Posterior vena cava (tissue), 2 donors: ENCODE data around the gene FBXW9. TPM values are rescaled to one million over a fixed set of nuclear protein-coding genes. Genes with fewer than 3 reads are reported as not detected.
"Not testable (repeated sequence)": the region's sequence is repeated elsewhere in the genome, so short reads cannot be mapped to it uniquely, and the experiment has no call there.

Experiments
- DNase-seq: peaks from one replicate; pipeline ENCODE4 v3.0.0-alpha.2; 2020; ENCODE audit warnings: low spot score
- intact Hi-C, 2 donors: fragments of 100-400 bp; cut with DNase I; formaldehyde crosslinking; loops; one replicate each; pipeline versions ENCODE4 v1.14.1 to v1.14.2; 2022 to 2023
- total RNA-seq, 2 donors: library from RNA; stranded (reverse); fragmentation: NEBNext Ultra II Directional; extraction: Animal tissue kit (Norgen Biotek cat#: 25700); gene quantifications; one replicate each; pipeline ENCODE4 v1.2.1, GENCODE V29; 2021
- donor health status: DM: yes; HTN: yes; CAD: no.
- donor health status: DM: yes; HTN: yes; CAD: no.

Gene FBXW9
- total RNA-seq, 2 donors from 2014 or later, result 3.1 to 3.6 TPM

DNA sequence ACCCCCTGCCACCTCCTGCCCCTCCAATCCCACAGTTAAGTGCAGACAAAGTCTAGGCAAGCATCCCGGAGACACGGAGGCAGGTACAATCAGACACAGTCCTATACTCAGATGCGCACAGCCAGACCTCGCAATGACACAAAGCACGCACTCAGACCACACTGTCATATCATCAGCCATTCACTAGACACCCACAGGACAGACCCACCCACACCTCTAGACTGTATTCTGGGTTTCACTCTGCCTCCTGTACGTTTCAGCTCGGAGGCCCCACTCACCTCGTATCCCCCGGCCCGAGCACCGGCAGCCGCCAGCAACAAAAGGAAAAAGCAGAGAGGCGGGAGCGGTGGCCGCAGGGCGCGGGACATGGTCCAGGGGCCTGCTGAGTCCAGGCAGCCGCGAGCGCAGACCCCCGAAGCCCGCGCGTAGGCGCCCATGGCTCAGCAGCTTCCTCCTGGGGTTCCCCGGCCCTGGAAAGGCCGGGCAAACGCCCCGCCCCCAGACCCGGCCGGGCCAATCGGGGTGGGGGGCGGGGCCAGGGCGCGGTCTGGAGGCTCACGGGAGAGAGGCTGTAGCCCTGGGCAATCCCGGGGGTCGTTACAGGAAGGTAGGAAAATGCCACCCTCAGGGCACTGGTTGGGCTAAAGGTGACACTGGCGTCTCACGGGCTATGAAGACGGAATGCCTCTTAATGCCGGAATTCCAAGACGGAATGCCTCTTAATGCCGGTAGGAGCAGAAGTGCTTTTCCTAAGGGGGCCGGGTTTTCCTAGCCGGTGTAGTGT, 30.0 kb downstream of the FBXW9 start, which contains the start of the genes MAN2B1 and WDR83:
MAN2B1 (minus strand) TSS at position 478 of the 784 bp plus-strand sequence; CDS start at position 437, 41 bp downstream.
WDR83 (plus strand) TSS at position 543 of the 784 bp plus-strand sequence. CDS start 2,984 bp downstream, outside the sequence.
- DNase-seq, result peak; percentile 90
- intact Hi-C loops, result no loop called here

DNA sequence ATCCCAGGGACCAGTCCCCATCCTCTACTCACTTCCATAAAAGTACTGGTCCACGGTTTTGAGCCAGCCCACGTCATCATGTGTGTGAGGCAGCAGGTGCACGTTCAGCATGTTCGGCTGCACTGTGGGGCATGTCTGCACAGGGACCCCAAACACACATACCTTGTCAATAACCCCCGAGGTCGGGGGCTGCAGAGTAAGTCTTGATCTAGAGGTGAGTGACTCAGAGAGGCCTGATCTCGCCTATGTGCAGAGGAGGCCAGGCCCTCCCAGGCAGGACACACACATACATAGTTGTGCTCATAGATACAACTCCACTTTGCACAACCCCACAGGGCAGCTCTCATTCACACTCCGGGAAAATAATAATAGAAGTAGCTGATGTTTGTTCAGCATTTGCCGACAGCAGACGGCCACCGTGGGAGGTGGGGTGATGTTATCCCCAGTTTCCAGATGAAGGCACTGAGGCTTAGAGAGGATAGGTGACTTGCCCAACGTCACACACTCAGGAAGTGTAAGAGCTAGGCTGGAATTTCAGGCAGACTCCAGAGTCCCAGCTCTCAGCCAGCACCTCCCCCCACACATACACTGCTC, 30.7 kb downstream of the FBXW9 start:
- no peak for DNase-seq
- intact Hi-C loops, result no loop called here

DNA sequence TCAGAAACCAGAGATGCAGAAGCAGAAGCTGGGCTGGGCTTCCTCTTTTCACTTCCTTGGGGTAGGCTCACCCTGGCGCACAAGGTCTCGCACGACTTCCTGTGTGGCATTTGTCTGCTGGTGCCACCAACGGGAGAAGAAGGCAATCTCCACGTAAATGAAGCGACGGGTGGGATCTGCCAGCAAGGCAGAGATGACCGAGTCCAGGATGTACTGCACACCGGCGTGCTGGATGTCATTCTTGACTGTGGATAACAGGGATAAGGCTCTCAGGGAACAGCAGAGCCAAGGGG, 31.2 kb downstream of the FBXW9 start:
- peak; percentile 91 for DNase-seq
- intact Hi-C loops, result no loop called here

DNA sequence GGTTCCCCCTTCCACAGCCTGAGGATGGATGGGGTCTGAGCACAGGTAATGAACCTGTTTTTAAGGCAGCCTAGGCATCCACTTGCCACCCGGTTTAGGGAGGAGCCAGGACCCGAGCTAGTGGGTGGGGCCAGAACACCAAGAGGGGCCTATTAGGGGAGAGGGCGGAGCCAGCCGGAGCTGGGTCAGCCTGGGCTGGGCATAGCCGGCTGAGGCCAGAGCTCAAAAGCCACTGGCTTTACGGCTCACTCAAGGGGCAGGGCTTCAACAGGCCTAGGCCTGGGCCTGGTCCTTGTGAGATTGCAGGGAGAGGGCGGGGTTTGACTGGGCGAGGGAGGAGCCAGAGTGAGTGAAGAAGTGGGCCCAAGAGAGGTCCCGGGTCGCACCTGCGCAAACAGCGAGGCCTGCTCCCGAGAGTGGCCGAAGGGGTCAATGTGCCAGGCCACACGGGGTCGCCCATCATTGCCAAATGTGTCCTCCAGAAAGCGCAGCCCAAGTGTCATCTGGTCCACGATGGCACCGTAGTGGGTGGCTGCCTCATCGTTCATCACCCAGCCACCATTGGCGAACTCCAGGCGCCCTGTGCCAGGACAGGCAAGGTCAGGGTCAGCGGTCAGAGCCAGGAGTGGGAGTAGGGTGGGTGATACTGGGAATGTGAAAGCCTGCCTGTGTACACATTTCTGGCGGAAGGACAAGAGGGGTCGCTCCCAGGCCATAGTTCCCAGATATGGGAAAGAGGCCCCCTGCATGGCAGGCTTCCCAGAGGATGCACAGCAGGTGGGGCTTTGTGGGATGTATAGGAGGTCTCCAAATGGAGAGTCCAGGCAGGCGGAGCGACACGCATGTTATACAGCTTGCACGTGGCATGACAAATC, 31.8 kb downstream of the FBXW9 start:
- DNase-seq, result no peak
- intact Hi-C loops, result no loop called here

DNA sequence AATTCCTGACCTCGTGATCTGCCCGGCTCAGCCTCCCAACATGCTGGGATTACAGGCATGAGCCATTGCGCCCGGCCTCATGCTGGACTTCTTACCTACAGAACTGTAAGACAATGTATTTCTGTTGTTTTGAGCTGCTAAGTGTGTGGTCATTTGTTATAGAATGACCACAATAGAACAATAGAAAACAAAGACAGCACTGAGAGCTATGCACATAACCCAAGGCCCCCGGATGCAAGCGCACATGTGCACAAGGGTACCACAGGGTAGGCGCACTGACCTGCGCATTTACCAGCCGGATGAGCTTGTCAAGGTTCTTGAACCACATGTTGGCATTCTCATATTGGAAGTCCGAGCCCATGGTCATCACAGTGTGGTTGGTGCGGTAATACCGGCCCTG, 35.5 kb downstream of the FBXW9 start:
- intact Hi-C loops, result no loop called here
- no peak for DNase-seq

DNA sequence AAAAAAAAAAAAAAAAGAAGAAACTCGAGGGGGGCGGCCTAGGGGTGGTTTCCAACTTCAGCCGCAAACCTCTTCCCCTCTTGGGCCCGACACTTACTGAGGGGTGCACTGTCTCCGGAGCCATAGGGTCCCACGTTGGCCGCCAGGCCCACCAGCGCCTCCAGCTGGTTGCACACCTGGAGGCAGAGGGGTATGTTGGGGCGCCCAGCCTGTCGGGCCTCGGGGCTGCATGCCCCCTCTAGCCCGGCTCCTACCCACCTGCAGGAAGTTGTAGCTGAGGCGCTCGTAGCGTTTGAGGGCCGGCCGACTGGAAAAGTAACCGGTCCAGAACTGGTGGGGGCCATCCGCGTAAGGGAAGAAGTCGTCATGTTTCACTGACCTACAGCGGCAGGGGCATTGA, 38.5 kb downstream of the FBXW9 start:
- no peak for DNase-seq
- intact Hi-C loops, result no loop called here

DNA sequence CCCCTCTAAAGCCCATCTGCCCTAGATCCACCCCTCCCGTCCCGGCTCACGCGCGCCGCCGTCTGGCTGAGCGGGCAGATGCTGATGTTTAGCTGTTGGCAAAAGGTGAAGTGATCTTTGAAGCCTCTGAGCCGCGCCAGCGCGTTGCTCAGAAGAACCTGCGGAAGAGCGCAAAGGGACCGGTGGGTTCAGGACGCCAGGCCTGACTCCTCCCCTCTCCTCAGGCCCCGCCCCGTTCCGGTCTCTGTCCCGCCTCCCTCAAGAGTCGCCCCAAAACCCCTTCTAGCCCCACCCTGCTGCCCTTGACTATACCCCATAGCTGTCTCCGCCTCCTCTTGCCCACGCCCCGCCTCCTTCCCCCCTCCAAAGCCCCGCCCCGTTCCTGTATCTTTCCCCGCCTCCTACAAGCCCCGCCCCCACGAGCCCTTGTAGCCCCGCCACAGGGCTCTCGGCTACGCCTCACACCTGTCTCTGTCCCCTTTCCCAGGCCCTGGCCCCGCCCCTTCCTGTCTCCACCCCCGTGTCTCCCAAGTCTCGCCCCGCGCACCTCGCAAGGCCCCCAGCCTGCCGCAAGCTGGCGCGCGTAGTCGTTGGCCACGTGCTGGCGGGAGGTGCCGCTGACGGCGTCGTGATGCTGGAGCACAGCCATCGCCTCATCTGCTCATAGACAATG, 39.4 kb downstream of the FBXW9 start:
- intact Hi-C loops, result no loop called here

DNA sequence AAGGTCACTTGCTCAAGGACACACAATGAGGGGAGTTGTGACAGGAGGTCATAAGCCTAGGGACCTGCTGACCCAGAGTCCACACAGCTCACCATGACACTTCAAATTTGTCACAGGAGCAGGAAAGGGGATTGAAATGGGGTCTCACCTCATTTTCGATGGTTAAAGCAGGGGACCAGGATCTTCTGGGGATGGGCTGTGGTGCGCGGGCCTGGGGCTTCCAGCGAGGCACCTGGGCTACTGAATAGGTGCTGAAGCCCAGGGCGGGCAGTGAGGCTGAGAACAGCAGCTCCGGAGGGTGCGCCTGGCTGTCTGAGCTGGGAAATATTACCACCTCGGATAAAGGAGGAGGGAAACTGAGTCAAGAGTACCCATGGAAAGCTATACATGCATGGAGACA, 40.9 kb downstream of the FBXW9 start:
- intact Hi-C loops, result no loop called here
- DNase-seq, result no peak

More for the DNA sequence above, 39.4 kb downstream of the FBXW9 start:
- no peak for DNase-seq

DNA sequence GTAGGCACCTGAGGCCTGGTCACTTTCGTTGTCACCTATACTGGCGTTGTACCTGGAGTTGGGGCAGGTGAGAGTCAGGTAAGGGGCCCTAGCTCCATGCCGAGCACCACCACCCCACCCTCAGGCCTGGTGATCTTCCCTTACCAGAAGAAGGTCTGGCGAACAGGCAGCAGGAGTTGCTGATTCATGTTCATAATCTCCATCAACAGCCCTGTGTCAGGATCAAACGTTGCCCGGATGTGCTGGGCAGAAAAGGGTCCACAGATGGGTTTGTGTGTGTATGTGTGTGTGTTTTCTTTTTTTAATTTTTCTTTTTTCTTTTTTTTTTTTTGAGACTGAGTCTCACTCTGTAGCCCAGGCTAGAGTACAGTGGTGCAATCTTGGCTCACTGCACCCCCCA, 44.2 kb downstream of the FBXW9 start:
- intact Hi-C loops, result no loop called here
- no peak for DNase-seq

DNA sequence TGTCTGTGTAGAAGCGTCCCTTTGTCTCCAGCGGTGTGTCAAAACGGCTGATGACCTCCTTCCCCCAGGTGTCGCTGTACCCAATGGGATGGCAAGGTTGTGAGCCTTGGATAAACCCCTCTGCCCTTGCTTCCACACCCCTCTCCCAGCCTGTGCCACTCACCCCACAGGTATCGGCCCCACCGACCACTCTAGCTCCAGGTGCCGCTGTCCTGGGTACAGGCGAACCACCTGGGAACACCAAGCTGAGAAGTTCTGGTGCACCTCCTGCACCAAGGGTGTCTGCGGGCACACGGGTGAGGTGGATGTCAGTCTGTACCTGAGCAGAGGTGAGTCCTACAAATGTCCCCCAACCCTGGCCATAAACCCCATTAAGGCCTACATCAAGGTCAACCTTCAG, 46.5 kb downstream of the FBXW9 start:
- no peak for DNase-seq
- intact Hi-C loops, result no loop called here

DNA sequence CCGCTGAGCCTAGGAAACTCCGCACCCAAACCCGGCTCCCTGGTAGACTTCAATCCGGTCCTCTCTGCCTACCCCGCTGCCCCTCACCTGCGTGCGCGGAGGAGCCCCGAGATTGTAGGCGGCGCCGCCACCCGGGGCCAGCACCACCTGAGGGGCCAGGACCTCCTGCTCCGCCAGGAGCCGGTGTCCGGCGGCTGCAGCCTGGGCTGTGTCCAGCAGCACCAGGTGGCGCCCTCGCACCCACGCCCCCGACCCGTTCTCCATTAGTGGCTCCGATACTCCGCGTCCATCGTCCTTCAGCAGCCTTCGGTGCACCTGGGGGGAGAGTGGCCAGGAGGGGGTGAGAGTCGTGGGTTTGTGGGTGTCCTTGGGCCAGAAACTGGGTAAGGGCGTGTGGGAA, 48.3 kb downstream of the FBXW9 start:
- intact Hi-C loops, result no loop called here
- no peak for DNase-seq

DNA sequence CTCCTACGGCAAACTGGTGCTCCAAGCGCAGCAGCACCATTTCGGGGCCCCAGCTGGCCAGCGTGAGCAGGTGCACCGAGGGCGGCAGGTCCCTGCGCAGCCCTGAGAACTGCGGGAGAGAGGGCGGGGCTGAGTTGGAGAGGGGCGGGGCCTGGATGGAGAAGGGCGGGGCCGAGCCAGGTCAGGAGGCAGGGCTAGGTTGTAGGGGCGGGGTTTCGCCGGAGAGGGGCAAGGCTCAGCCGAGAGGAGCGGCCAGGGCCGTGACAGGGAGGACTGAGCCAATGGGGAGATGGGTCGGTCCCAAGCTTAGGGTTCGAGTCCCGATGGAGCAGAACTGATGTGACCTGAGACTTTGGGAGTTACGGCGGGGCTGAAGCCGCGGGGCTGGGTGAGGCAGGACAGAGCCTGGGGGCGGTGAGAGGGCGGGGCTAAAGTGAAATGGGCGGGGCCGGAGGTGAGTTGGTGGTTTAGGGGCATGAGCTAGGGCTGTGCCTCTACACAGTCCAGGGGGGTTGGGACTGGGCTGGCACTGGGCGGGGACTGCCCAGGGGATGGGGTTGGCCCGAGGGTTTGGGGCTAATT, 48.9 kb downstream of the FBXW9 start:
- peak; percentile 92 for DNase-seq
- intact Hi-C loops, result no loop called here

DNA sequence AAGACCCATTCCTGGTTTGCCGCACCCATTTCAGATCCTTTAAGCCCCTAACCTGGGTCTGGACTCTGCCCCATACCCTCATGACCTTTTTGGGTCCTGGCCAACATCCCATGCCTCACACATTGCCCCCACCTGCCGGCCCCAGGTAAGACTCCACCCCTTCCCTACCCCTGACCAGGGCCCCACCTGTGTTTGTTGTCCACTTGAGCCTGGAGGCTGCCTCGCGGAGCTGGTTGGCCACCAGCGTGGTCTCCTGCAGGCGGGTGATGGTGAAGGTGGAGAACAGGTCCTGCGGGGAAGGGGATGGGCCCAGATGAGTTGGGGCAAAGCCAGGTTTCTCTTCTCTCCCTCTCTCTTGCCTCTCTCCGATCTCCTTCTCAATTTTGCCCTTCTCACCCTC, 49.4 kb downstream of the FBXW9 start:
- DNase-seq, result no peak
- intact Hi-C loops, result no loop called here

DNA sequence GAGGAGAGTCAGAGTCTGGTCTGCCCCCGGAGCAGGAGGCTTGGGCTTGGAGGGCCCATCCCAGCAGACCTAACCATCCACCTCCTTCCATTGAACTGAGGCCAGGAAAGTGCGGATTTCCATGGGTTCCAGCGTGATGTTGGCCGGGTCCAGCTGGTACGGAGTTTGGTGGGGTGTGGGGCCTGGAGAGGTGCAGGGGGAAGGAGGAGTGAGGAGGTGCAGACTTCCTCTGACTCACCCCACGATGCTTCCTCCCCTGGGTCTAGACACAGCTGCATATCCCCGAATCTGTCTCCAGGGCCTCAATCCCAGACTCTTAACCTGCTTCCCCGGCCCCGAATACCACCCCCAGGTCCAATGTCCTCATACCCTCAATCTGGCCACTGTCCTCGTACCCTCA, 49.9 kb downstream of the FBXW9 start:
- no peak for DNase-seq
- intact Hi-C loops, result no loop called here

DNA sequence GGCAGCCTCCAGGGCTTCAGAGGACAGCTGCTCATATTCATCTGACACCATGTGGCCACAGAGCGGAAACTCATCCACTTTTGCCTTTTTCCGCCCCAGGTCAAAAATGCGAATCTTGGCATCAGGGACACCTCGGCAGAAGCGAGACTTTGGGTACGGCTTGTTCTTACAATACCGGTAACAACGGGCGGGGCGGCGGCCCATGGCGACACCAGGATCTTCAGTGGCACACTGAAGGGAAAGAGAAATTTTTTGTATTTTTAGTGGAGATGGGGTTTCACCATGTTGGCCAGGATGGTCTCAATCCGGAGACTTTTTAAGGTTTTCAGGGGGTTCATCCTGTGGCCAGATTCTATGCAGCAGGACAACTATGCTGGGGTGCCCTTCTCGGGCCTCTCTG, 52.7 kb downstream of the FBXW9 start:
- DNase-seq, intact Hi-C loops: not testable (repeated sequence)

DNA sequence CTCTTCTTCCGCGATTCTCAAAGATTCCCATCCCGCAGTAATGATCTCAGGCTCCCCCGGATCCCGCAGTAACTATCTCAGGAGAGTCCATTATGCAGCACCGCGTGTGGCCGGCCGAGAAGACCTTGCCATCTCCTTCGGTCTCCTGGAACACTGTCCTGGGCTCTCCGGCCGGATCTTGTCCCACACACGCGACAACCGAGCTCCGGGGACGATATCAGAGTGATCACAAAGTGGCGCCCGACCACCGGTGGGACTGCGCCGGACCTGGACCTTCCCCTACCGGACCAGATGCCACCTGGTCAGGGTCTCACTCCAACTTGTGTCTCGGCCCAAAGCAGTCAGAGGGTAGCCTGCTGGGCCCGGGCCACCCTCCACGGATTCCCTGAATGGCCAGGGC, 53.9 kb downstream of the FBXW9 start:
- intact Hi-C loops, result no loop called here
- DNase-seq, result no peak

DNA sequence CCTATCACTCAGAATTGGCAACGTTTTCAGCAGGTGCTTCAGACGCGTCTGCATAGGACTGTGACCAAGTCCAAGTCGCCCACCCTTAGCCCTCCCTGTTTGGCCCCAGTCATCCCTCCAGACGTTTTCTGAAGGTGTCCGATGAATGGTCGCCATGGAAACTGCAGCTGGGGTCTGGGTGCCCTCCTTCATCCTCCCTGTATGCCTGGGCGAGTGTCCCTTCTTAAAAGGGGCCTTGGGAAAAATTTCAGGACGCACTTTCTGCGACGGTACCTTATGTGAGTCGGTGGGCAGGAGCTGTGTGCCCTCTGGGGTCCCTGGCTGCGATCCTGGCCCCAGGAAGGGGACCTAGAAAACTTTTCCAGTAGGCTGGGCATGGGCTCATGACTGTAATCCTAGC, 55.0 kb downstream of the FBXW9 start:
- no peak for DNase-seq
- intact Hi-C loops, result no loop called here

DNA sequence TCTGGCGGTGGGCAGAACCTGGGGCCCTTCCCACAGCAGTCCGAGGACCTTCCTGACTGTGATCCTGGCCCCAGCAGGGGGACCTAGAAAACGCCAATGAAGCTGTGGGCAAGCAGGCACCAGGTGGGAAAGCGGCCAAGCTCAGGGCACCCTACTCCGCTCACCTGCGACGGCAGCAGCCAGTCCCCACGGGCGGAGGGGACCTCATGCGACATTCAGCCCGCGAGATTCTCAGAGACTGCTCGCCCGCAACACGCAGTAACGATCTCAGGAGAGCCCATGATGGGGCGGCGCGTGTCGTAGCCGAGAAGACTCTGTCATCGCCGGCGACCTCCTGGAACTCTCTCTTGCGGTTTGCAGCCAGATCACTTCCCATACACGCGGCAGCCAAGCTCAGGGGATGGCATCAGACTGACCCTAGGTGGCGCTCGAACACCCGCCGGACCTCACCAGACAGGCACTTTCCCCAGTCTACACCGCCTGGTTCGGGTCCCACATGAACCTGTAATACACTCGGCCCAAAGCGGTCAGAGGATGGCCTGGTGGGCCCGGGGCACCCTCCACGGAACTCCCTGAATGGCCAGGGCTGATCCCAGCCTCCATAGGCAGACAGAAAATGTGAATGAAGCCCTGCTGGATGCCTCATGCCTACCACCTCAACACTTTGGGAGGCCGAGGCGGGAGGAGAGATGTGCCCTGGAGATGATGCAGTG, 56.4 kb downstream of the FBXW9 start:
- intact Hi-C loops, result no loop called here
- DNase-seq, result peak; percentile 95
